ENCODE data around the gene TMA16.
A peak's percentile ranks its signal among the peaks of the same experiment; 100 is the strongest.
"Not testable (repeated sequence)": the region's sequence is repeated elsewhere in the genome, so short reads cannot be mapped to it uniquely, and the experiment has no call there.

TMA16 gene

GRCh38 chr4:163515198-163515597 is 20.7 kb downstream of the TMA16 start:
- DNase-seq (ENCODE audit: low spot score) = no peak

- DNase-seq (ENCODE audit: low spot score) = no peak
Observed at GRCh38 chr4:163523791-163524365, 29.4 kb downstream of the TMA16 start.

DNA sequence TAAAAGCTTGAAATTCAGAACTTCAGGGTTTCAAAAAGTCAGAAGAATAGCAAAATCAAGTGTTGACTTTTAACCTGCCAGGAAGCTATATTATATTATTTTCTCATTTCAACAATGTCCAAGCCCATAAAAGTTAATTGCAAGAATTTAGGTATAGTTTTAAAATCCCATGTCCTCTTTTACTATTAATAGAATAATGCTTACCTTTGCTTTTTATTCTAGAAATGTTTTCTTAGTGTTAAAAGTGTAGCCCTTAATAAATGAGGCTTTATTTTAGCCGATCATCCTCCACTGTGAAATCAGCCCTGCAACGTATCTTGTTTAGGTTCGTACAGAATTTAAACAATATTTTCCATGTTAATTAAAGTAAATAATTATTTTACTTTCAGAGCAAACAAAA is 31.5 kb downstream of the TMA16 start:
- DNase-seq (ENCODE audit: low spot score) = no peak

GRCh38 chr4:163527172-163527571 is 32.7 kb downstream of the TMA16 start:
- no peak for DNase-seq (ENCODE audit: low spot score)

GRCh38 chr4:163528653-163529052 is 34.2 kb downstream of the TMA16 start:
- no peak for DNase-seq (ENCODE audit: low spot score)

DNA sequence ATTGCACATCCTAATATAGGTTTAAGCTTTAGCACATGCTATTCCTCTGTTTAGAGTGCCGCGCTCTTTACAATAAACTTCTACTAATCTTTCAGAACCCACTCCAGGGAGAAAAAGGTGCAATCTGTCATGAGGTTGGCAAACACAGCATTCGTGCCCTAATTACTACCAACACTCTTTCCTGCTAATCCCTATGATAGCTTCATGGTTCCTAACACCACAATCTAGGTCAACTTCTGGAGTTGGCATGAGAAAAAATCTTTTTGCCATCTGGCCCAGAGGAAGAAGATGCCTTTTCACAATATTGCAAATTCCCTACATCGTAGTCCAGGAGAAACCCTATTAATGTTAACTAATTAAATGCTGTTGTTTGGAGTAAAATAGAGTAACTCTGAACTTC is 39.6 kb downstream of the TMA16 start:
- no peak for DNase-seq (ENCODE audit: low spot score)

DNA sequence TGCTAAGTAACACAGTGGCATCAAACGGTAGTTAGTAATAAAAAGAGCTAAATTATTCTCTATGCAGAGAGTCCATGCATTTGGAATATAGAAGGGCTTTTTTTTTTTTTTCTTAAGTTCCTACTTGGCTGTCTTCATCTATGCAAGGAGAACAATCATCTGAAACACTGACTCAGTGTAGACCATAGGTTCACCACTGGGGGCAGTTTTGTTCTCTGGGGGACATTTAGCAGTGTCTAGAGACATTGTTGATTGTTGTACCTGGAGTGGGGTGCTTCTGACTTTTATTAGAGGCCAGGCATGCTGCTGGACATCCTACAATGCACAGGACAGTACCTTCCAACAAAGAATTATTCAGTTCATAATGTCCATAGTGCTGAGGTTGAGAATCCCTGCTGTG is 41.2 kb downstream of the TMA16 start:
- no peak for DNase-seq (ENCODE audit: low spot score)

GRCh38 chr4:163536091-163536490 is 41.6 kb downstream of the TMA16 start:
- no peak for DNase-seq (ENCODE audit: low spot score)

GRCh38 chr4:163537114-163537513 is 42.6 kb downstream of the TMA16 start:
- no peak for DNase-seq (ENCODE audit: low spot score)

DNA sequence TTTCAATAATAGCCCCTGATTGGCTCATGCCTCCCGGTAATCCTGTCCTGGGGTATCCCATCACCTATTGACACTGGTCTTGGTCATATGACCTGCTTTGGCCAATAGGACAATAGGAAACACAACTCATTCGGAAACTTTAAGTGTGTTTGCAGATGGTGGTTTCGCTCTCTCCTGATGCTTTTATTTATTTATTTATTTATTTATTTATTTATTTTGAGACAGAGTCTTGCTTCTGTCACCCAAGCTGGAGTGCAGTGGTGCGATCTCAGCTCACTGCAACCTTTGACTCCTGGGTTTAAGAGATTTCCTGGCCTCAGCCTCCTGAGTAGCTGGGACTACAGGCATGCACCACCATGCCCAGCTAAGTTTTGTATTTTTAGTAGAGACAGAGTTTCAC is 44.3 kb downstream of the TMA16 start:
- DNase-seq (ENCODE audit: low spot score) = not testable (repeated sequence)

DNA sequence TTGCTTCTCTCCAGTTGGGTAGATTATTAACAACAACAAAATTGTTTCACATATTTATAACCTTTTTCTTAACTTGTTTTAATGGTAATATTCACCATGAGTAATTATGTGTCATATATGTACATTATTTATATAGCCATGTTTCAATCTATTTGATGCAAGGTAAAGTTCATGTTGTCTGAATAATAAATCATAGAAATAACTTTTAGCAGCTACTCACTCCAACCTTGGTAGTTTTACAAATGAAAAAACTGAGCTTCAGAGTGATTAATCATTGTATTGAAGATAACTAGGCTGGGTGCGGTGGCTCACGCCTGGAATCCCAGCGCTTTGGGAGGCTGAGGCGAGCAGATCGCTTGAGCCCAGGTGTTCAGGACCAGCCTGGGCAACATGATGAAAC is 46.0 kb downstream of the TMA16 start:
- no peak for DNase-seq (ENCODE audit: low spot score)

DNA sequence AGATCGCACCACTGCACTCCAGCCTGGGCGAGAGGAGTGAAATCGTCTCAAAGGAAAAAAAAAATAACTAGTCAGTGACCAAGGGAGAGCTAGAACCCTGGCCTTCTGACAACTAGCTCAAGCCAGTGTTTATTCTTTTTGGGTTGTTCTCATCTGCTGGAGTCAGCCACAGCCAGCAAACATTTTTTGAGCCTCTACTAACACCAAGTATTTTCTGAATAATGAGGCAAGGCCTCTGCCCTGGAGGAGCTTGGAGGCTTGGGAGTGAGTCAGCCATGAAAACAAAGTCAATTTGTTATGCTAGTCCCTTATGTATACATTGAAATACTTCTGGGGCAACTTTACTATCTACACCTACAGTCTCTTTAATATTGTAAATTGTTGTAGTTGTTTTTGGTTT is 46.5 kb downstream of the TMA16 start:
- no peak for DNase-seq (ENCODE audit: low spot score)

GRCh38 chr4:163542275-163542674 is 47.8 kb downstream of the TMA16 start:
- no peak for DNase-seq (ENCODE audit: low spot score)

- peak; percentile 78 for DNase-seq (ENCODE audit: low spot score)
Observed at GRCh38 chr4:163544407-163545038, 50.0 kb downstream of the TMA16 start.

DNA sequence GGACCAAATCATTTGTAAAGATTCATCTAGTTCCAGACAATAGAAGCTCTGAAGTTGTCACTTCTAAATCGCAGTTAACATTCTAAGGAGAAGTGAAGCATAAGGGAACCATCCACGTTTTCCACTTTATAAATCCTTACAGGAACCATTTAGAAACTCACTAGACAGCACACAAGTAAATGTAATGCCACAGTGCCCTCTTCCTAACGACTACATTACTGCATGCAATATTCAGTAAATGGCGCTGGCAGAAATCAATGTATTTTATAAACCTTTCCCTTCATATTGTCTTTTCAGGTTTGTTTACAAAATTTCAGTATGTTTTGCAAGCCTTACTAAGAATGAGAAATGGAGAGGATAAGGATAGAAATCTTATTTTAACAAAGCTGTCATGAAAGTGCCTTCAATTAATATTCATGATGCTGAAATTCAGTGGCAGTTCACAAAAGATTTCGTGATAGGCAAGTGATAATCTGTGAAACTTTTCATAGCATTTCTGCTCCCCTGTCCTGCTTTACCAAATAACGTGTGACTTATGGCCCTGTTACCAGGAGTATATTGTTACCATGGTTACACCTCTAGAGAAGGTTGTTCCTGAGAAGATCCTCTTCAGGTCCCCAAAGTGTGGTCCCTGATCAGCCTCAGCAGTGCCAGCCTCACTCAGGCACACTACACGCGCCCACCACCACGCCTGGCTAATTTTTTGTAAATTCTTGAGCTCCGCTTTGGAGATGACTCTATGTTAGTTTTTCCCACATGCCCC is 54.2 kb downstream of the TMA16 start:
- peak; percentile 29 for DNase-seq (ENCODE audit: low spot score)

- DNase-seq (ENCODE audit: low spot score) = no peak
Observed at GRCh38 chr4:163550869-163551267, 56.4 kb downstream of the TMA16 start.

- DNase-seq (ENCODE audit: low spot score) = no peak
Observed at GRCh38 chr4:163553146-163553545, 58.7 kb downstream of the TMA16 start.

DNA sequence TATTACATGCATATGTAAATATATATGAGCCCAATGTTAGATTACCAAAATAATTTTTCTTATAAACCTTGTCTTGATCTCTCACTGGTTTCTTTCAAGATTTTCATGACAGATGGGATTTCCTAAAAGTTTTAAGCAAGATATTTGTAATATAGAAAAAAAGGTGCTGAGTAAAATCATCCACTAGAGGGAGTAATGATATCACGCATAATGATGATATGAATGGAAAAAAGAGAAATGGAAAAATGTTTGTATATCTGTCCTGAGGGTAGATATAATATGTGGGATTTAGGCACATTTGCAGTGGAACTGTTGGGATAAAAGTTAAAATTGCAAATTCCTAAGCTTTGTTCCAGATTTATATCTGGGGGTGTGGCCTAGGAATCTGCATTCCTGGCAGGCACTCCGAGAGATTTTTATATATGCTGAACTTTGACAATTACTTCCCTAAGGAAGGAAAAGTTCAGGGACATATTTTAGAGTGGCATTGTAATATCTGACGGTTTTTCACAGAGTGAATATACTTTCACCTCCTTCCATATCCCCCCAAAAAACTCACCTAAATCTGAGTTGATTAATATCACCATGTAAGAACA is 60.5 kb downstream of the TMA16 start:
- no peak for DNase-seq (ENCODE audit: low spot score)

GRCh38 chr4:163556177-163556576 is 61.7 kb downstream of the TMA16 start:
- no peak for DNase-seq (ENCODE audit: low spot score)

DNA sequence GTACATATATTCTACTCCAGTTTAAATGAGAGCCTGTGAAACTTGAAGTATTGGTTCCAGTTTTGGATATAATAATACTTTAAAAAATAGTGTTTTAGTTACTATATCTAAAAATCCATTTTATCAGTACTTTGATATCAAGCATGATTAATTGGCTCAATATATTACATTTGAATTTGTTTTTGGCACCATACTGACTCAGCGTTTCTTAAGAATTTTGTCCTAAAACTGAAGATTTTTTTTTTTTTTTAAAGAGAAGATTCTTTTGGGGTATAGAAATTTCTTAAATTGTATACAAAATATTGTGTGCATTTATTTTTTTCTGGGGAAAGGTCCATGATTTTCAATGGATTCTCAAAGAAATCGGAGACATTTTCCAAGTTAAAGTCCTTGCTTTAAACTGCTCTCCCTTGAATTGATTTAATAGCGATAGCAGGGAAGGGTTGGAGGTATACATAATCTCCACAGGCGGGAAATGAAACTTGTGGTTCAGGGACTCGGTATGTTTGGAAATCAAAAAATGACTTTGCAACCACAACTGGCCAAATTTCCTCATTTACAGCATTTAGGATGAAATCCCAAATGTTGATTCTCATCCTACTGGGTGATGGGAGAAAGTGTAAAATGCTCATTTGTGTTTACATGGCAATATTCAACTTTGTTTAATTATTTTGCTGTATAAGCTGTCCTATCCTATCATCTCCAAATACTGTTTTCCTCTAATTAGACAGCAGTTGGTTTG is 62.3 kb downstream of the TMA16 start:
- DNase-seq (ENCODE audit: low spot score) = no peak

- DNase-seq (ENCODE audit: low spot score) = no peak
Observed at GRCh38 chr4:163558539-163559044, 64.1 kb downstream of the TMA16 start.

DNA sequence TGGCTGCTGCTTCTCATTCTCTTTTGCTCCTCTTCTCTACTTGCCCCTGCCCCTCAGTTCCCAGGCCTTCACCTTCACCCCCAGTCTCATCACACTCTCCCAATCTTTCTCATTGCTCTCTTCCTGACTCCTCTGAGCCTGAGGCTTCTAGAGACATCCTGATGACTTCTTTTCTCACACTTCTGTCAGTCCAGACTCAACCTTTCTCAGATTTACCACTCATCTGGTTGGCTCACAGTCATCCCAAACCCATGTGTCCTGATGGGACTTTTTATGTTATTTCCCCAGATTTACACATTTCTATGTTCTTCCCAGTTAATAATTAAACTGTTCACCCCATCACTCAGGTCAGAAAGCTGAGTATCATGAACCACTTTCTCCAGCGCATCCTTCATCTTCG is 68.0 kb downstream of the TMA16 start:
- DNase-seq (ENCODE audit: low spot score) = no peak

All from iPS-NIHi11 (cell line).